ENCODE results near the gene RHBDF1.

DNA sequence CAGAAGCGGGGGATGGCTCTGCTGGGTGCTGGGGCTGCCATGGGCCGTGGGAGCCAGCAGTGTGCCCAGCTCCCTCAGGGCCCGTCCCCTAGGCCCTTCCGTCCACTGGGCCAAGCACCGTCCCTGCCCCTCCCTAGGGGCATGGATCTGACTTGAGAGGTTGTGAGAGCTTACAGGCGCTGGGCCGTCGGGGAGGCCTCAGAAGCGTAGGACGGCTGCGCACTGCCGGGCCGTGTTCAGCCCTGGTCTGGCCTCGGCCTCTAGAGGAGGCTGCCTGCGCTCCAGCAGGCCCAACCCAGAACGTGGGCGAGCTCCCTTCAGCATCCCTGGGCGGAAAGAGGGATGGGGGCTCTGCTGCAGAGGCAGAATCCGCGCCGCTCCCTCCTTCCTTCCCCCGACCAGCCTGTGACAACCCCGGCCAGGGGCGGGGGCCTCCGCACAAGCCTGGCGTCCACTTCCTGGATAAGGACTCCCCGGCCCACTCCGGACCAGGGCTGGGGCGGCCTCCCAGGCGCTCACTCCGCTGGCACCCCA, 4.9 kb upstream of the RHBDF1 start:
- TF ChIP-seq CTCF (IDR thresholded peaks at IDR 0.05) (no peak), POLR2A (IDR thresholded peaks at IDR 0.05) (no peak)

All from Peyer's patch (tissue), 4 donors.